HG03196 (cell line): ENCODE results near the gene IQCH.

Source experiments
- ATAC-seq: cut with Tn5 transposase; IDR thresholded peaks from one replicate; pipeline ENCODE4 v1.9.1; 2021; ENCODE audit not compliant: unreplicated experiment

Gene IQCH

GRCh38 chr15:67389975-67390374 lies 135.4 kb downstream of the IQCH start:
- no peak for ATAC-seq

GRCh38 chr15:67394873-67395639 lies 140.5 kb downstream of the IQCH start:
- no peak for ATAC-seq

GRCh38 chr15:67396114-67396513 lies 141.5 kb downstream of the IQCH start:
- no peak for ATAC-seq

GRCh38 chr15:67397139-67397538 lies 142.6 kb downstream of the IQCH start:
- ATAC-seq = no peak

GRCh38 chr15:67399925-67400324 lies 145.3 kb downstream of the IQCH start:
- ATAC-seq = no peak

GRCh38 chr15:67400890-67401289 lies 146.3 kb downstream of the IQCH start:
- ATAC-seq = no peak

- ATAC-seq = no peak
Measured at GRCh38 chr15:67401336-67401735, 146.8 kb downstream of the IQCH start.

- no peak for ATAC-seq
Measured at GRCh38 chr15:67403428-67404154, 149.0 kb downstream of the IQCH start.

- ATAC-seq = no peak
Measured at GRCh38 chr15:67405208-67406191, 150.9 kb downstream of the IQCH start.

- ATAC-seq = no peak
Measured at GRCh38 chr15:67406257-67406861, 151.8 kb downstream of the IQCH start.

GRCh38 chr15:67407786-67408185 lies 153.2 kb downstream of the IQCH start:
- ATAC-seq = no peak

- ATAC-seq = no peak
Measured at GRCh38 chr15:67409175-67409574, 154.6 kb downstream of the IQCH start.

GRCh38 chr15:67411486-67411885 lies 156.9 kb downstream of the IQCH start:
- ATAC-seq = no peak

GRCh38 chr15:67413770-67414390 lies 159.3 kb downstream of the IQCH start:
- no peak for ATAC-seq

GRCh38 chr15:67415181-67415580 lies 160.6 kb downstream of the IQCH start:
- no peak for ATAC-seq

- ATAC-seq = no peak
Measured at GRCh38 chr15:67416891-67417290, 162.3 kb downstream of the IQCH start.

GRCh38 chr15:67419705-67420104 lies 165.1 kb downstream of the IQCH start:
- no peak for ATAC-seq

- no peak for ATAC-seq
Measured at GRCh38 chr15:67420137-67420536, 165.6 kb downstream of the IQCH start.

- ATAC-seq = no peak
Measured at GRCh38 chr15:67421105-67421504, 166.5 kb downstream of the IQCH start.

GRCh38 chr15:67422296-67422695 lies 167.7 kb downstream of the IQCH start:
- no peak for ATAC-seq
